Tibial artery (tissue), 4 donors: ENCODE results near the gene HSF5.

Experiments used
- DNase-seq, 2 donors: peaks; one replicate each; pipeline ENCODE4 v3.0.0-alpha.2; 2019
- H3K27ac ChIP-seq, 2 donors: fragments of 200-600 bp; sonication (generic) in 1 of 2; 1 replicate in 1 of 2; 2 replicates in 1 of 2; pipeline ENCODE4 v1.5.1; 2018 to 2019; ENCODE audit warnings: mild to moderate bottlenecking in 1 of 2
- H3K27me3 ChIP-seq, 2 donors: fragments of 200-600 bp; sonication (generic) in 1 of 2; one replicate each; pipeline versions ENCODE4 v1.5.1 to v1.6.0; 2016 to 2019
- H3K36me3 ChIP-seq, 3 donors: fragments of 200-600 bp; sonication (generic) in 2 of 3; one replicate each; pipeline ENCODE4 v1.5.1; 2016 to 2019; ENCODE audit warnings: mild to moderate bottlenecking in 2 of 3
- H3K4me1 ChIP-seq, 4 donors: fragments of 200-600 bp; sonication (generic) in 2 of 4; 1 replicate in 3 of 4; 2 replicates in 1 of 4; pipeline ENCODE4 v1.5.1; 2016 to 2019
- H3K4me3 ChIP-seq, 2 donors: fragments of 200-600 bp; sonication (generic) in 1 of 2; 1 replicate in 1 of 2; 2 replicates in 1 of 2; pipeline ENCODE4 v1.5.1; 2018 to 2019; ENCODE audit warnings: mild to moderate bottlenecking in 2 of 2
- H3K9me3 ChIP-seq, 3 donors: fragments of 200-600 bp; sonication (generic) in 1 of 3; one replicate each; pipeline ENCODE4 v1.5.1; 2016 to 2019
- intact Hi-C: fragments of 100-400 bp; cut with DNase I; formaldehyde crosslinking; loops from one replicate; pipeline ENCODE4 v1.15.0; 2023; ENCODE audit warnings: low total_unique reads
- TF ChIP-seq, protein P1 (sequence below), 2 experiments: fragments of 200-600 bp in 1 of 2; fragments of 450-650 bp in 1 of 2; IDR thresholded peaks; one replicate each; pipeline ENCODE4 v1.5.1; 2017 to 2019; ENCODE audit warnings: antibody characterized with exemption in 2 of 2, mild to moderate bottlenecking in 1 of 2, moderate library complexity in 1 of 2

HSF5 gene

DNA sequence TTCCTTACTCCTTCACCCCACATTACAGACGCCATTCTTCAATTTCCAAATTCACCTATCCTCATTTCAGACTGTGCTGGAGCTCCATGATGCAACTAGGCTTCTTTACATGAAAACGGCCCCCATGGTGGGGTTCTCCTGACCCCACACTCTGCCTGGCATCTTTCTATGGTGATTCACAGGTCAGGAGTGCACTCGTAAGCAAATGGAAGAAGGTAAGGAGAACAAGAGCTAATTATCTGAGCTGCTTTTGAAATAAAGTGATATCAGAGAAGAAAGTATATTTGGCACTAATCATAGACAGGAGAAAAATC is 108.7 kb downstream of the HSF5 start:
- intact Hi-C loops, result no loop called here
- H3K9me3 ChIP-seq, result no peaks in the 10 kb centered on the region
- H3K36me3 ChIP-seq, result no peaks in the 10 kb centered on the region
- no peak for DNase-seq
- no peak overlapping the region for H3K4me3 ChIP-seq
- H3K27me3 ChIP-seq, result no peaks in the 10 kb centered on the region
- H3K27ac ChIP-seq, result no peak overlapping the region
- H3K4me1 ChIP-seq, result no peaks in the 10 kb centered on the region
- TF ChIP-seq, protein P1, sequence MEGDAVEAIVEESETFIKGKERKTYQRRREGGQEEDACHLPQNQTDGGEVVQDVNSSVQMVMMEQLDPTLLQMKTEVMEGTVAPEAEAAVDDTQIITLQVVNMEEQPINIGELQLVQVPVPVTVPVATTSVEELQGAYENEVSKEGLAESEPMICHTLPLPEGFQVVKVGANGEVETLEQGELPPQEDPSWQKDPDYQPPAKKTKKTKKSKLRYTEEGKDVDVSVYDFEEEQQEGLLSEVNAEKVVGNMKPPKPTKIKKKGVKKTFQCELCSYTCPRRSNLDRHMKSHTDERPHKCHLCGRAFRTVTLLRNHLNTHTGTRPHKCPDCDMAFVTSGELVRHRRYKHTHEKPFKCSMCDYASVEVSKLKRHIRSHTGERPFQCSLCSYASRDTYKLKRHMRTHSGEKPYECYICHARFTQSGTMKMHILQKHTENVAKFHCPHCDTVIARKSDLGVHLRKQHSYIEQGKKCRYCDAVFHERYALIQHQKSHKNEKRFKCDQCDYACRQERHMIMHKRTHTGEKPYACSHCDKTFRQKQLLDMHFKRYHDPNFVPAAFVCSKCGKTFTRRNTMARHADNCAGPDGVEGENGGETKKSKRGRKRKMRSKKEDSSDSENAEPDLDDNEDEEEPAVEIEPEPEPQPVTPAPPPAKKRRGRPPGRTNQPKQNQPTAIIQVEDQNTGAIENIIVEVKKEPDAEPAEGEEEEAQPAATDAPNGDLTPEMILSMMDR (IDR thresholded peaks at IDR 0.05), result no peak

DNA sequence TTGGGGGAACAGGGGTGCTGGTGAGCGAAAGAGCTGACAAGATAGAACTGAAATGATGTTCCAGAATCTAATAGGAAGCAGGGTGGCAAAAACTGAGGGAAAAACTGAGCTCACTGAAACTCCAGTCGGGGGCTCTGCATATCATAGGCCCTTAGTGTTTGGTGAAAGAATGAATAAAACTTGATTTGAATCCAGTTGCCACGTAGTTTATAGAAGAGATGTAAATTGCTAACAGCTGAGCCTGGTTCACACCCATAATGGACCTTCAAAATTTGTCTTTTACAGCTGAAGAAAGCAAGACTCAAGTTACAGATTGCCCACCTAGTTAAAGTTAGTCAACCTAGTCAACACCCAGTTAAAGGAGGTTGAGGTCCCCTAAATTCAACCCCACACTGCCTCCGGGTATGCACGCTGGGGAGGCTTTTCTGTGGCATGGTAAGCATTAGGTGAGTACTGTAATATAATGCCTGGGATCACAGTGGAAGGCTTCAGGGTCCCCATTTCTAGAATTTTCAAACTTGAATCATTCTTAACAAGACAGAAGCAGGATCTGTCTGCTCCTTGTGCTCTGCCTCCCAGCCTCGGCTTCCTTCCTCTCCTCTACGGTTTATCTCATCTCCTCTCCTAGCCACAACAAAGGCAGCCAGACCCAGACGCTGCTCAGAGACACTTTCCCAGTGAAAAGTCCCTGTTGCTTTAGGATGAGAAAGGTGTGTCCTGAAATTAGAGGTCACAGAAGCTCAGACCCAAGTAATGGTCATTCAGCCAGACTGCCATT is 109.3 kb downstream of the HSF5 start:
- no peaks in the 10 kb centered on the region for H3K9me3 ChIP-seq
- no peak for DNase-seq
- H3K36me3 ChIP-seq, result no peaks in the 10 kb centered on the region
- no peak overlapping the region for H3K27ac ChIP-seq
- no peaks in the 10 kb centered on the region for H3K4me1 ChIP-seq
- intact Hi-C loops, result no loop called here
- TF ChIP-seq, protein P1 (IDR thresholded peaks at IDR 0.05), result no peak
- no peaks in the 10 kb centered on the region for H3K27me3 ChIP-seq
- no peak overlapping the region for H3K4me3 ChIP-seq

DNA sequence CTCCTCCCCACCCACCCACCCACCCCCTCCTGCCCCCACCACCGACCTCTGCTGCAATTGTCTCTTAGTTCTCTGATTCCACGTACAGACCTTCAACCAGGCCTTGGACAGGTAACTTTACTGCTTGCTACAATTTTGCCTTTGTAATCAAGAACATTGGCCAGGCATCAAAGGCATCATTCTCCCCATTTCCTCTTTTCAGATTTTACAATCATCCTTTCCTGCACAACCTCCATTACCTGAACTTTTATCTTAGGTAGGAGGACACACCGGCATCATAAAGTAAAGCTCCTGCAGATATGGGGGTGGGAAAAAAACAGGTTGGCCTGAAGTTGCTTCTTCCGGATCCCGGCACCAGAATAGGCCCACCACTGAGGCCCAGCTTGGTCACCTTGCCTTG is 110.5 kb downstream of the HSF5 start:
- no peak for DNase-seq
- TF ChIP-seq, protein P1 (IDR thresholded peaks at IDR 0.05), result no peak
- H3K36me3 ChIP-seq, result no peaks in the 10 kb centered on the region
- no peak overlapping the region for H3K4me3 ChIP-seq
- intact Hi-C loops, result no loop called here
- H3K4me1 ChIP-seq, result no peaks in the 10 kb centered on the region
- H3K27me3 ChIP-seq, result no peaks in the 10 kb centered on the region
- H3K27ac ChIP-seq, result no peak overlapping the region
- no peaks in the 10 kb centered on the region for H3K9me3 ChIP-seq

DNA sequence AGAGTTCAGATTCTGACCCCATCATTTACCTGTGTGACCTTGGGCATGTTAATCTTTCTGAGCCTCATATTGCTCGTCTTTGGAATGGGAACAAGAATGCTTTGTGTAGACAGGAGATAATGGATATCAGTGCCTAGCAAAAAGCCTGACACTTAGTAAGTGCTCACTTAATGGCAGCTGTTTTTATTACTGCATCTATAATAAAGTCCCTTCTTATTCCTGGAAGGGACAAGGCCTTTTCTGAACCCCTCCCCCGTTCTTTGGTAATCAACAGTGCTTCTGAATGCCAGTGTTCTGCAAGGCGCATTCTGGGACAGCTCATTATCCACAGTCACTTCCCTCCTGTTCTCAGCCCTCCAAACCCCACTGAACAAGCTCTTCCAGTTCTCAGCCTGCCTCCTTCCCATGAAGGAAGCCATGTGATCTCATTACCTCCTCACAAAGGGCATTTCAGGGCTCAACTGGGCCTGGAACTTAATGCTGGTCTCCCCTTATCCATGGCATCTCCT is 111.1 kb downstream of the HSF5 start:
- no peak overlapping the region for H3K27ac ChIP-seq
- H3K27me3 ChIP-seq, result no peaks in the 10 kb centered on the region
- intact Hi-C loops, result no loop called here
- DNase-seq, result no peak
- TF ChIP-seq, protein P1 (IDR thresholded peaks at IDR 0.05), result no peak
- H3K9me3 ChIP-seq, result no peaks in the 10 kb centered on the region
- H3K36me3 ChIP-seq, result no peaks in the 10 kb centered on the region
- H3K4me1 ChIP-seq, result no peaks in the 10 kb centered on the region
- no peak overlapping the region for H3K4me3 ChIP-seq

DNA sequence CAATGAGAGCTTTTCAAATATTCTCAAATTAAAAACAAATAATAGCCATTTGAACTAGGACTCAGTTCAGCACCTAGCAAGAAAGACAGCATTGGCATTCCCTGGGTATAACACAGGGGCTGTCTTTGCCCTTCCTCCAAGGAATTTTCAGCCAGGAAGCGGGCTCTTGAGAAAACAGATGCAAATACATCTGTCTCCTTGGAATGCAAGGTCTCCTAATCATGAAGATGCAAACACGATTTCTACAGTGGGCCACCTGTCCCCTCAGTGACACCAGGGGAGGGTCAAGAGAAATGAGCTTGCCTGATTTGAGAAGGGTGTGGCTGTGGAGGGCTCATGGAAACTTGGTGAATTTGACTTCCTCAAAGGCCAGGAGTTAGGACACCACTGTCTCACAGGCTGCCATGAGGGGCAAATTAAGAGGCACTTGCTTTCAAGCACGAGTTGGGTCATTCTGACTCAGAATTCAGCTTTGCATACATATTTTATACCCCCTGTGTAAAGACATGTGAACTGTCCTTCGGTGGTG is 111.7 kb downstream of the HSF5 start:
- H3K4me3 ChIP-seq, result no peak overlapping the region
- H3K9me3 ChIP-seq, result no peaks in the 10 kb centered on the region
- H3K27ac ChIP-seq, result no peak overlapping the region
- no peaks in the 10 kb centered on the region for H3K27me3 ChIP-seq
- no peaks in the 10 kb centered on the region for H3K36me3 ChIP-seq
- no peak for DNase-seq
- TF ChIP-seq, protein P1 (IDR thresholded peaks at IDR 0.05), result no peak
- no peaks in the 10 kb centered on the region for H3K4me1 ChIP-seq
- intact Hi-C loops, result no loop called here
